ENCODE results near the gene MYADM.

- TF ChIP-seq CTCF (IDR thresholded peaks at IDR 0.05; ENCODE audit: low read depth, low read length, poor library complexity, severe bottlenecking) (no peak), EZH2phosphoT487 (IDR thresholded peaks at IDR 0.05; ENCODE audit: borderline replicate concordance, low read length) (no peak)
Measured at GRCh38 chr19:53818756-53819155, 48.9 kb upstream of the MYADM start.
